ENCODE results near the gene CLPX.
A peak's percentile ranks its signal among the peaks of the same experiment; 100 is the strongest.
"Not testable (repeated sequence)": the region's sequence is repeated elsewhere in the genome, so short reads cannot be mapped to it uniquely, and the experiment has no call there.

Gene CLPX

DNA sequence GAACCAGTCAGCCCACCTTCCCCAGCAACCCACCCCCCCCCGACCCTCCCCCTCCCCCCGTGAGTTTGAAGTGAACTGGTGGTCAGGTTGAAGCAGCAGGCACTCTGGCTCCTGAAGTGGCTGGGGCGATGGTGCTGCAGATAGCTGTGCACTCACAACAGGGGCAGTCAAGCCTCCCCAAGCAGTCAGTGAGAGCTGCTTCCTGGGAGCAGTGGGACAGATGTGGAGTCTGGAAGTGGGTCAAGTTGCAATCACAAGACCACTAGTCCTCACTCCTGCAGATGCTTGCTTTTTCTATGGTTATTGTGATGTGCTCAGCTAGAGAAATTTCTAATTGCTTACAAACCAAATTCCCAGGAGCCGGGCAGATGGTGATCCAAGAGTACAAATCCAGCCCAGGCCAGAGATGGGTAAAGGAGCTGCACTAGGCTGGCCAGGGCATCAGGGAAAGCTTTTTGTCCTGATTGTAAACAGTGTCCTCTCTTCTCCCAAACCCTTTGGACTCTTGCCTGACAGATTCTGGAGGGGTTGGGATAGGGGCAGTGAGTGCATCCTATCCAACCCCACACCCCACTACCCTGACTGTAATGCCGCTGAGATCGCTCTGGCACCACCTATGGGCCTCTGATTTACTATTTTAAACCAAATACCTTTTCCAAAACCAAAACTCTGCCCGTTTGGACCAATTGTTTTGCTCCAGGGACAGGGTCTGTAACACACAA, 9.8 kb upstream of the CLPX start:
- H4K8ac ChIP-seq (ENCODE audit: low read depth, low read length), result no peak overlapping the region
- H3K27me3 ChIP-seq (ENCODE audit: insufficient read depth, low read length), result no peaks in the 10 kb centered on the region
- no peak overlapping the region for H3K9ac ChIP-seq (ENCODE audit: low read length)
- DNase-seq, result no peak
- H4K12ac ChIP-seq (ENCODE audit: low read depth, low read length), result no peak overlapping the region
- H3K9me3 ChIP-seq (ENCODE audit: insufficient read depth, low read depth, low read length), result peaks cover 5% of the 10 kb centered on the region
- H3K79me2 ChIP-seq (ENCODE audit: control insufficient read depth, insufficient read depth, low read length, poor library complexity), result no peaks in the 10 kb centered on the region
- H2AFZ ChIP-seq (ENCODE audit: insufficient read depth, low read length, poor library complexity), result no peak overlapping the region
- no peak overlapping the region for H3K4ac ChIP-seq (ENCODE audit: low read depth, low read length)
- no peak overlapping the region for H3K14ac ChIP-seq (ENCODE audit: low read length)
- H2BK5ac ChIP-seq (ENCODE audit: low read depth, low read length, poor library complexity), result no peak overlapping the region
- no peak overlapping the region for H2BK120ac ChIP-seq (ENCODE audit: insufficient read depth, low read length, poor library complexity)
- no peak overlapping the region for H2BK12ac ChIP-seq (ENCODE audit: low read length)
- no peak overlapping the region for H3K27ac ChIP-seq (ENCODE audit: low read depth, low read length)
- no peak overlapping the region for H3K23ac ChIP-seq (ENCODE audit: low read length)
- H4K91ac ChIP-seq (ENCODE audit: low read depth, low read length), result no peak overlapping the region
- no peak overlapping the region for H3K18ac ChIP-seq (ENCODE audit: low read length)
- no peak overlapping the region for H3K4me2 ChIP-seq (ENCODE audit: low read length)
- no peaks in the 10 kb centered on the region for H3K4me1 ChIP-seq (ENCODE audit: control insufficient read depth in 1 of 2, insufficient read depth in 2 of 2, low read length in 2 of 2)
- H2AK5ac ChIP-seq (ENCODE audit: low read length), result no peak overlapping the region
- H3K79me1 ChIP-seq (ENCODE audit: low read length), result no peaks in the 10 kb centered on the region
- no peaks in the 10 kb centered on the region for H3K36me3 ChIP-seq (ENCODE audit: control insufficient read depth in 1 of 2, insufficient read depth in 2 of 2, low read length in 2 of 2)
- no peak overlapping the region for H3K4me3 ChIP-seq (ENCODE audit: low read depth, low read length)
- WGBS (ENCODE audit: extremely low coverage, insufficient coverage, insufficient read length), result no CpG with 5 or more reads among the region's 7 CpGs

DNA sequence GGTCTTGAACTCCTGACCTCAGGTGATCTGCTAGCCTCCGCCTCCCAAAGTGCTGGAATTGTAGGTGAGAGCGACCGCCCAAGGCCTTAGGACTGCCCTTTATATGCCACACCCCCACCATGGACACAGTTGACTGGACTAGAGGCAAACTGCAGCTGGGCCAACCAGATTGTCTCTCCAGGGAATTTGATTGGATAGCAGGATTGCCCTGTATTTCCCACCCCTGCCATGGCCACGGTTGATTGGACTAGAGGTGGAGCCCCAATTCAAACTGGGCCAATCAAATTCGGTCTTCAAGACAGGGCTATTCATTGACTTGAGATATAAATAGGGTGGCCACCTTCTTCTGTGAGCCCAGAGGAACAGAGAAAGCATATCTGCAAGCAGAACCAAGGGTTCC, 6.9 kb upstream of the CLPX start:
- no peak overlapping the region for H4K12ac ChIP-seq (ENCODE audit: low read depth, low read length)
- H3K4ac ChIP-seq (ENCODE audit: low read depth, low read length), result no peak overlapping the region
- no peaks in the 10 kb centered on the region for H3K79me1 ChIP-seq (ENCODE audit: low read length)
- H3K27me3 ChIP-seq (ENCODE audit: insufficient read depth, low read length), result no peaks in the 10 kb centered on the region
- no peak overlapping the region for H3K14ac ChIP-seq (ENCODE audit: low read length)
- no peak overlapping the region for H3K4me3 ChIP-seq (ENCODE audit: low read depth, low read length)
- no peak overlapping the region for H2BK5ac ChIP-seq (ENCODE audit: low read depth, low read length, poor library complexity)
- no peaks in the 10 kb centered on the region for H3K79me2 ChIP-seq (ENCODE audit: control insufficient read depth, insufficient read depth, low read length, poor library complexity)
- H2BK120ac ChIP-seq (ENCODE audit: insufficient read depth, low read length, poor library complexity), result no peak overlapping the region
- H2AK5ac ChIP-seq (ENCODE audit: low read length), result no peak overlapping the region
- H3K18ac ChIP-seq (ENCODE audit: low read length), result no peak overlapping the region
- H3K9me3 ChIP-seq (ENCODE audit: insufficient read depth, low read depth, low read length), result no peaks in the 10 kb centered on the region
- DNase-seq, result no peak
- no peak overlapping the region for H2AFZ ChIP-seq (ENCODE audit: insufficient read depth, low read length, poor library complexity)
- no CpG with 5 or more reads among the region's 5 CpGs for WGBS (ENCODE audit: extremely low coverage, insufficient coverage, insufficient read length)
- no peak overlapping the region for H3K4me2 ChIP-seq (ENCODE audit: low read length)
- no peak overlapping the region for H2BK12ac ChIP-seq (ENCODE audit: low read length)
- no peaks in the 10 kb centered on the region for H3K36me3 ChIP-seq (ENCODE audit: control insufficient read depth in 1 of 2, insufficient read depth in 2 of 2, low read length in 2 of 2)
- H3K9ac ChIP-seq (ENCODE audit: low read length), result no peak overlapping the region
- no peak overlapping the region for H3K27ac ChIP-seq (ENCODE audit: low read depth, low read length)
- H3K23ac ChIP-seq (ENCODE audit: low read length), result no peak overlapping the region
- no peak overlapping the region for H4K8ac ChIP-seq (ENCODE audit: low read depth, low read length)
- no peaks in the 10 kb centered on the region for H3K4me1 ChIP-seq (ENCODE audit: control insufficient read depth in 1 of 2, insufficient read depth in 2 of 2, low read length in 2 of 2)
- no peak overlapping the region for H4K91ac ChIP-seq (ENCODE audit: low read depth, low read length)

DNA sequence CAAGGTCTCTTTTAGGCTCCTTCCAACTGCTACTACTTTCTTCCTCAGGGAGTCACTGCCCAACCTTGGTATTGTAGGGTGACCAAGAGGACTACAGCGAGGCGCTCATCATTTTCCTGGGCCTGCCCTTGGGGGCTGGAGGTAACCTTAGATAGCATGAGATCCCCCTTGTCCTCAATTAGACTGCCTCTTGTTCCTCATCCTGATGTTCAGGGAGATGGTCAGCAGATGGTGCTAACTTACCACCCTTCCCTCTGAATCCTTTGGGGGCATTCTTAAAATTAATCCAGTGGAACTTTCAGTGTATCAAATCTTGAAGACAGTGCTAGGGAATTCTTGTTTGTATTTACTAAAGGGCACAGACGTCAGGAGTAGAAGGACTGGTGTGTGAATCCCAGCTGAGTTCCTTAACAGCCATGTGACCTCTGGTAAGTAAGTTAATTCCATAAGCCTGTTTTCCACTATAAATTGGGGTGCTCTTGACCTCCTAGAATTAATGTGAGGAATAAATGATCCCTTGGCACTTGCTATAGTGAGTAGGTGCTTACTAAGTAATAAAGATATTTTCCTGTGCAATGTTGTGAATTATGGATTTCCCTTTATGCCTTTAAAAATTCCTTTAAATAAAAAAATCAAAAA, 4.1 kb upstream of the CLPX start:
- no peak overlapping the region for H3K27ac ChIP-seq (ENCODE audit: low read depth, low read length)
- H3K4me1 ChIP-seq (ENCODE audit: control insufficient read depth in 1 of 2, insufficient read depth in 2 of 2, low read length in 2 of 2), result no peaks in the 10 kb centered on the region
- H3K9ac ChIP-seq (ENCODE audit: low read length), result no peak overlapping the region
- no peak overlapping the region for H2AFZ ChIP-seq (ENCODE audit: insufficient read depth, low read length, poor library complexity)
- no peaks in the 10 kb centered on the region for H3K9me3 ChIP-seq (ENCODE audit: insufficient read depth, low read depth, low read length)
- no peak overlapping the region for H3K4me3 ChIP-seq (ENCODE audit: low read depth, low read length)
- H3K14ac ChIP-seq (ENCODE audit: low read length), result no peak overlapping the region
- H4K91ac ChIP-seq (ENCODE audit: low read depth, low read length), result no peak overlapping the region
- H3K18ac ChIP-seq (ENCODE audit: low read length), result no peak overlapping the region
- H2BK5ac ChIP-seq (ENCODE audit: low read depth, low read length, poor library complexity), result no peak overlapping the region
- H3K23ac ChIP-seq (ENCODE audit: low read length), result no peak overlapping the region
- no peak overlapping the region for H3K4me2 ChIP-seq (ENCODE audit: low read length)
- no peaks in the 10 kb centered on the region for H3K27me3 ChIP-seq (ENCODE audit: insufficient read depth, low read length)
- DNase-seq, result peak in 1 of 2 donors; percentile 48
- H3K79me1 ChIP-seq (ENCODE audit: low read length), result peaks cover 10% of the 10 kb centered on the region
- no peaks in the 10 kb centered on the region for H3K36me3 ChIP-seq (ENCODE audit: control insufficient read depth in 1 of 2, insufficient read depth in 2 of 2, low read length in 2 of 2)
- no peak overlapping the region for H4K8ac ChIP-seq (ENCODE audit: low read depth, low read length)
- H4K12ac ChIP-seq (ENCODE audit: low read depth, low read length), result no peak overlapping the region
- H3K4ac ChIP-seq (ENCODE audit: low read depth, low read length), result no peak overlapping the region
- no peak overlapping the region for H2AK5ac ChIP-seq (ENCODE audit: low read length)
- no peak overlapping the region for H2BK12ac ChIP-seq (ENCODE audit: low read length)
- no peak overlapping the region for H2BK120ac ChIP-seq (ENCODE audit: insufficient read depth, low read length, poor library complexity)
- peaks cover 9% of the 10 kb centered on the region for H3K79me2 ChIP-seq (ENCODE audit: control insufficient read depth, insufficient read depth, low read length, poor library complexity)
- WGBS (ENCODE audit: extremely low coverage, insufficient coverage, insufficient read length), result no CpG with 5 or more reads among the region's 3 CpGs

DNA sequence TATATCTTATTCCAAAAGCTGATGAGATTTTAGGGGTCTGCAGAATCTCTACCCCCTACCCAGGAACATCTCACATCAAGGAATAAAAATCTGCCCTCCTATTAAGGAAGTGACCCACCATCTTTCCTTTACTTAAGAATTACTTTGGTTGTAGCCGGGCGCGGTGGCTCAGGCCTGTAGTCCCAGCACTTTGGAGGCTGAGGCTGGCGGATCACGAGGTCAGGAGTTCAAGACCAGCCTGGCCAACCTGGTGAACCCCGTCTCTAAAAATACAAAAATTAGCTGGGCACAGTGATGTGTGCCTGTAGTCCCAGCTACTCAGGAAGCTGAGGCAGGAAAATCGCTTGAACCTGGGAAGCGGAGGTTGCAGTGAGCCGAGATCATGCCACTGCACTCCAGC, 3.3 kb upstream of the CLPX start:
- not testable (repeated sequence) for H2BK5ac ChIP-seq (ENCODE audit: low read depth, low read length, poor library complexity); H4K12ac ChIP-seq (ENCODE audit: low read depth, low read length); H3K27ac ChIP-seq (ENCODE audit: low read depth, low read length); H3K36me3 ChIP-seq (ENCODE audit: control insufficient read depth in 1 of 2, insufficient read depth in 2 of 2, low read length in 2 of 2); H3K23ac ChIP-seq (ENCODE audit: low read length); H4K91ac ChIP-seq (ENCODE audit: low read depth, low read length); H3K79me2 ChIP-seq (ENCODE audit: control insufficient read depth, insufficient read depth, low read length, poor library complexity); H2BK12ac ChIP-seq (ENCODE audit: low read length); H3K14ac ChIP-seq (ENCODE audit: low read length); H3K27me3 ChIP-seq (ENCODE audit: insufficient read depth, low read length); H2BK120ac ChIP-seq (ENCODE audit: insufficient read depth, low read length, poor library complexity); H2AFZ ChIP-seq (ENCODE audit: insufficient read depth, low read length, poor library complexity); H3K4me1 ChIP-seq (ENCODE audit: control insufficient read depth in 1 of 2, insufficient read depth in 2 of 2, low read length in 2 of 2); H3K9me3 ChIP-seq (ENCODE audit: insufficient read depth, low read depth, low read length); H3K4me3 ChIP-seq (ENCODE audit: low read depth, low read length); H2AK5ac ChIP-seq (ENCODE audit: low read length); H3K4me2 ChIP-seq (ENCODE audit: low read length); H3K4ac ChIP-seq (ENCODE audit: low read depth, low read length); H4K8ac ChIP-seq (ENCODE audit: low read depth, low read length); H3K18ac ChIP-seq (ENCODE audit: low read length); DNase-seq; H3K9ac ChIP-seq (ENCODE audit: low read length)
- H3K79me1 ChIP-seq (ENCODE audit: low read length), result peaks cover 10% of the 10 kb centered on the region
- WGBS (ENCODE audit: extremely low coverage, insufficient coverage, insufficient read length), result no CpG with 5 or more reads among the region's 9 CpGs
